GM19455 (cell line): ENCODE data around the gene CDH2.

Experiments used
- ATAC-seq: cut with Tn5 transposase; IDR thresholded peaks from one replicate; pipeline ENCODE4 v1.9.1; 2021; ENCODE audit not compliant: unreplicated experiment

Gene CDH2

DNA sequence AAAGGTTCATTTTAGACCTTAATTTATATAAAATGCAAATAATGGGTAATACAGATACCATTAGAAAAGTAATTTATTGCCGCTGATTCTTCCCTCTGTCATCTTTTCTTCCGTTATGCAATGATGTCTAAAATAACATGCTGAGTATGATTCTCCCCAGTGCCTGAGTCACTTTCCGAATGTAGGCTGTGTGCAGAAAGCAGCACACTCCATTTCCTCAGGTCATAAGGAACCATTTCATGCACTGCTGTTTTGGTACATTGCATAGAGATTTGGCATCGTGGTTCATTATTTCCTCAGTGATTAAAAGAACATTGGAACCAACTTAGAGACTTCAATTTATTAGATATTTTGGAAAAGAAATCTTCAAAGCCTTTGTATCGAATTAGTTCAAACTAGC is 173.5 kb downstream of the CDH2 start:
- no peak for ATAC-seq

DNA sequence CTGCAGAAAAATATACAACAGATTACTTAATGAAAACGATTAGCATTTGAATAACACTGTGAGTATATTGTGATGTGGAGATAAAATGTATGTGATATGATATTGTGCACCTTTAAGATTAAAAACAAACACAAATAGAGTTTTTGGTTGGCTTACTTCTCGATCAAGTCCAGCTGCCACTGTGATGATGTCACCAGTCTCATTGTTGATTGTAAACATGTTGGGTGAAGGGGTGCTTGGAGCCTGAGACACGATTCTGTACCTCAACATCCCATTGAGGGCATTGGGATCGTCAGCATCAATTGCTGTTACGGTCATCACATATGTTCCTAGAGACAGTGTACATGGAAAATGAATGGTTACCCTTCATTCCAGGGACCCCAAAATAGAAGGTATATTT is 174.1 kb downstream of the CDH2 start:
- ATAC-seq, result no peak

DNA sequence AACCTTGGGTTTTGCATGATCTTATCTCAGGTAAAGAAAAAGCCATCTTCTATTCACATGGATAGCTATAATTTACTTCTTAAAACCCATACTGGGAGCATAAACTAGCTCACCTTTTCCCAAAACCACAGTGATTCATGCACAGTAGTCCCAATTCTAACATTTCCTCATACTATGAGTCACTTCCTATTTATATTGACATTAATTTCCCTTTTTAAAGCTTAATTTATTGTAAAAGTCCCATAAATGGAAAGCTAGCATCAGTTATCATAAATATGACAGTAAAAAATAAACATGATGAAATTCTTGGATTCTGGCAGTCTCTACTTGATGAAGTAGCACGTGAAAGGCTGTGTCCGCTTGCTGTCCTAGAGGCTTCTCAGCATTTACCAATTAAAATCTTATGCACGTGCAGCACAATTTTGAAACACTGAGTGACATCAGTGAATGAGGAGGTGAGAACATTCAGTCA is 180.1 kb downstream of the CDH2 start:
- no peak for ATAC-seq

DNA sequence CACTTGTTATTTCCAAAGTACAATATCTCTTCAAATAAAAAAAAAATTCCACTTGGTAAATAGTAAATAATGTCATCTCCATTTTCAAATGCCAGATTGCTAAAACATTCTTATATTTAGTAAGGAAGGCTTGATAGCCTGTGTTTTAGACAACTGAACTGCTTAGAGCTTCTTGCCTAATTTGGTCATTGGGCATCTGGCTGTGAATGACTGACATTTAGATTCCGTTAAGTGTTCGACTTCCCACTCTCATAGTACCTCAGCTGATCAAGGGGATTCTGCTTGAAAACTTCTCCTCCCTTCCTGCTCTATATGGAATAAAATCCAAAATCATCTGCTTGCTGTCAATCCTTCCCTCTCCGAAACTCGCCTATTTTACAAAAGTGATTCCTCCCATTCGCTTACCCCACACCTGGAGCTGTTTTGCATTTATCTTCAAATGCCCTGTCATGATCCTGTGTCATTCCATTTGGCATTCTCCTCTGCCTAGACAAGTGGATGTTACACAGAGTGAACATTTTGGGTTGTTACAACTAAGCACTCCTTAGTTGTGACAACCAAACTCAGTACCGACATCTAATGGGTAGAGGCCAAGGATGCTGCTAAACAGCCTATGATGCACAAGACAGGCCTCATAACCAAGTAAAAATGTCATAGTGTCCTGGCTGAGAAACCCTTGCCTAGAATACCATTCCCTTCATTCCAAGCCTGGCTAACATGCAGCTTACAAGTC is 181.0 kb downstream of the CDH2 start:
- no peak for ATAC-seq

DNA sequence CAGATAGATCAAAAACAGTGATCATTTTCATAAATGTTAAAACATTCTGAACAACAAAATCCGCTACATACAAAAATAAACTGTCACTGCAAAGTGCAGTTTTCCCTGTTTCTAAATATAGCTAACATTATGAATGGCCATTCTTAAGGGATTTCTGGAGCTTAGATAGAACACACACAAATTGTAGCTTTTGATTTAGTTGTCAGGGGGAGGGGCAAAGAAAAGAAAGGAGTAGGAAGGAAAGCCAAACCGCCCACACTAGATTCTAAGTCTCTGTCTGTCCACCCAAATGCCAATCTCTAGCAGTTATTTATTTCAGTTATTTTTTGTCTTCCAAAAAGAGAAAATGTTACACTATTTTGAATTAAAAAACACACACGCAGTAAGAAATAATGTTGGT is 182.4 kb downstream of the CDH2 start:
- ATAC-seq, result no peak

DNA sequence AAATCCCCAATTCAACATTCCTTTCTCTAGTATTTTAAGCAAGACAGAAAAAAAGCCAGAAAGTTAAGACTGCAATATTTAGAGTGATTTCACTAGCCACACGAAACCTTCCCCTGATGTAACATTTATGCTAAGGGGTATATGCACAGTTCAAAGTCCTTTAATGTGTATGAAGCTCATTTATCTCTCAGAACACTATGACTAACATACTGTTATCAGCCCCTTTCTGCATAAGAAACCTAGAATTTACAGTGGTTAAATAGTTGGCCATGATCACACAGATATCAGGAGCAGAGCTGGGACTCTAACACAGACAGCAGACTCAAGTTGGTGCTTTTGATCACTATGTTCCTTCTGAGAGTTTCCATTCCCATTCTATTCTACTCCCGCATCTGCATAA is 185.5 kb downstream of the CDH2 start:
- ATAC-seq, result no peak

DNA sequence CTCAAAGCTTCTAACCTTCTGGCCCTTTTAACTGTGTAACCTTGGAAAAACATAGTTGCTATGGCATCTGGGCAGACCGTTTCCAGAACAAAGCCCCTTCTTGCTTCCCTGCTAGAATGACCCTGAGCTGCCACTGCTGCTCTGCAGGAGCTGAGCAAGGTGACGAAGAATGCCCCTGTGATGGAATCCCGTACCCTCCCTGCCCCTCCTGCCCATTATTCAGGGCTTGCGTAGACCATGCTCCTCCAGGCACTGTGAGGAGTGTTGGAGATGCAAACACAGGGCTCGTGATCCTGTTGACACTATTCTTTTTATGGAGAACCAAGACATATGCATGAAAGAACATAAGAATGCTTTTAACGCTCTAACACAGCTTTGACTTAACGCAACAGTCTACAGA is 191.1 kb downstream of the CDH2 start:
- no peak for ATAC-seq

DNA sequence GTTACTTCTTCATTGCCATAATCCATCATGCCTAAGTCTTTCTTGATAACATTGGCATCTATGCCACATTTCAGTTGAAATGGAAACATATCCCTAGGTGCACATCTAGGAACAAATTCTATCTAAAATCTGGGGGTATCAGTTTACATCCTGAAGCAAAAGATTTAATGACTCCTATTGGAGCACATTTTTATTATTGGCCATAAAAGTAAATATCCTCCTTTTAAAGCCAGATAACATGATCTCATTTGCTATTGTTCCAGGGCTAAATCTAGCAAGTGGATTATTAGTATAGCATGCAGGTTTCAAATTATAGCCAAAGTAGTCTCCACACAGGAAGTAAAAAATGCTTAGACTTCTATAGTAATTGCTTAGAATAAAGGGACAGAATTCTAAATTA is 193.2 kb downstream of the CDH2 start:
- no peak for ATAC-seq

DNA sequence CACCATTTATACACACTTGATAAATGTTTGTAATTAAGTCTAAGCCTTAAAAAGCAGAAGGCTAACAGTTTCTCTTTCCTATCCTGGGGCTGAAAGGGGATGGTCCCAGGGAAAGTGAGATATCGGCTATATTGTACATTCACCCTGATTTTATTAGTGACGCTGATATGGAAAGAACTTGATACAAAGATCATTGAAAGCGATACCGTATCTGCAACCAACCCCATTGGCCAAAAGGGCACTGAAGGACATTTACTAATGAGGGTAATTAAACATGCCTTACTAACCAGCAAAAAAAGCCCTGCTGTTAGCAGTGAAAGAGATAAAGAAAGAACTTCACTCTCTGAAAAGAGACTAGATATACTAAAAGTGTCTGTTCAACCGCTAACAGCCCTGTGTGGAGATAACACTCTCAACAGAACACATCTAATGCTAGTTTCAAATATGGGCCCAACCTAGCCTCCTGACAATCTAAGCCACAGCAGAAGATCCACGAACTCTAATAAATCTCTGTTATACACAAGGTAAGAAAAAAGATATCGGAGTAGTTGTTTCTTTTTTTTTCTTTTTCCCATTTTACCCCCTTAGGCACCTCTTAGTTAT is 200.0 kb downstream of the CDH2 start:
- ATAC-seq, result no peak

DNA sequence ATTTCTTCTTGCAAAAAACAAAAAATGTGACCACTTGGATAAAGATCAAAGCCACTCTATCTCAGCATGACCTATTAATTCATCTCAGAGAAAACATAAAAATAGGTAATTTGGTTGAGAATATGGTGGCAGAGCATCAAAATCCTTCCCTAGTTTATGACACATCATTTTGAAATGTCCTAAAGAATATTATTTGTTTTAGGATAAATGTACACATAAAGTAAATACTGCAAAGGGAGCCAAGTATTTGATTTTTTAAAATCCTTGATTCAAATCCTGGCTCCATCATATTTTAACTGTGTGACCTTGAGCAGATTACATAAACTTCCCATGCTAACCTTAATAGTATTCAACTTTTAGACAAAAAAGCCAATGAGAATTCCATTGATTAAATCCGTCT is 206.6 kb downstream of the CDH2 start:
- ATAC-seq, result no peak

DNA sequence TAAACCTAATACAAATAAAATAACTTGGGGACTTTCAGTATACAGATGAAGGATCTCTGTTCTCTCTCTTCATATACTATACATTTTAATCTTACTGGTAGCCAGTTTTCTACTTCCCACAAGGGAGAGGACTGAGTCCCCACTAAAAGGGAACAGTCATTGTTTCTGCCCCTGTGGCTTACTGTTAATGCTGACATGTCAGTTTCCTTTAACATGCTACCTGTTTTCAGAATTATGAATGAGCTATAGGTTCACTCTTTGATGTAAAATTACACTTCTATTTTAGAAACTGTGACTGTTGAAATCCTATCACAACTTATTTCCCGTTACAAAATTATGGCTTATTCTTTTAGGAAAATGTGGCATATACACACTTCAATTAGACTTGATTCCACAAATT is 207.7 kb downstream of the CDH2 start:
- no peak for ATAC-seq

DNA sequence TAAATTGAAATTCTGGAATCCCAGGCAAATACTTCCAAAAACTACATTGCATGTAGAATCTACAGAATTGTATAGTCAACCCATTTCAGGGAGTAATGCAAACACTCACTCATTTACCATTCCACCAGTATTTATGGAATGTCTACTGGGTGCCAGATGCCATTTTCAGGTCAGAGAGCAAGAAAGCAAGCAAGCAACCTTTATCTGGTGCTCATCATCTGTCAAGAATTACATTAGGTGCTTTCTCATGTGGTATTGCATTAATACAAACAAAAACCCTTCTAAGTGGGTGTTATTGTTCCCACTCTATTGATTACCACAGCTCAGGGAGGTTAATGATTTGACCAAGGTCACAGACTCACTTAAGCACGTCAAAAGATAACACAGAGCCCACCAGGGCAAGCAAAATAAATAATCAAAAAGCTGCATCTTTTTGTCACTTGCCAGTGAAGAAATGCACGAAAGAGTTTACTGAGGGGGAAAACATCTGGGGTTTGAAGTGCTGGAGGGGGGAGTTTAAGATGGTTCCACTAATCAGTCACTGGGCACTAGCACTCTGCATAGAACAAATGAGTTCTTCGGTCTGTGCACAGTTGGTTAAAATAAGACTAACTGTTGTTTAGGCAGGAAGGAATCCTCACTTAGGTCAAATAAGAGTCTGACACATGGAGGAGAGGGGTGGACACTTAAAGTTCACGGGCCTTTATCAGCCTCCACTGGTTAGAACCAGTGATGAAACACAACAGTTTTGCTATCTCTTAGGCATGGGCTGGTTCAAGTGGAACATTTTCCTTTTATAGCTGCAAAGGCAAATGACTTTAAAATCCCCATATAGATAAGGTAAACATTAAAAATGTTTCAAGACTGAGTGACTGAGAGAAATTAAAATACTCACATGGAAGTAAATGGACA is 208.8 kb downstream of the CDH2 start:
- no peak for ATAC-seq

DNA sequence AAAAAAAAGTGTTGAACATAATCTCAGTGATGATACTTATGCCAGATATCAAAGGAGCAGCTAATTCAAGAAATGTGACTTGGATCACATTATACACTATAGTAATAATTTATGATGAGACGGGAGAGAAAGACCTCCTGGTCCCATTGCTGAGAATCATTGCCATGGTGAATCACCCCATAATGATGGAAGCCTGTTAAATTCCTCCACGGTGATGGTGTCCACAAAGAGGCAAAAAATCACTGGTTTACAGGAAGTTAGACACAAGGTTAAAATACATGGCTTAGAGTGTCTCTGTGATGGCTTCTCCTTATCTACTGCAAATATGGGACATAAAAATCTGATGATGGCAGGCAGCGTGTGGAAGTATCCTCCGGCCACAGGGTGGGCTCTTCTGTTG is 210.0 kb downstream of the CDH2 start:
- no peak for ATAC-seq

DNA sequence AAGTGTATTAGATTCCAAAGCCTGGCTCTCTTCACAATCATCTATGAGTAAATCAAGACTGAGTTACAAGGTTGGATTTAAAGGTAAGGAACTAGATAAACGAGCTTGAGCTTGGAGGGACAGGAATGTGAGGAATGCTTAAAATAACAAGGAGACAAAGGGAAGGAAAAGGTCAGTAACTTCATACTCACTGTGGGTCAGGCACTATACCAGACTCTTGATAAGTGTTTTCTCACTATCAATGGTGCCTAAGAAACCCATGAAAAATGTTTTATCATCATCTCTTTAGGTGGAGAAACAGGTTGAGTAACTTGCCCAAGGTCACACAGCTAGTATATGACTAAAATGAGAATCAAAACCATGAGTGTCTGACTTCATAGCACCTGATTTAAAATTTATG is 212.1 kb downstream of the CDH2 start:
- ATAC-seq, result no peak

DNA sequence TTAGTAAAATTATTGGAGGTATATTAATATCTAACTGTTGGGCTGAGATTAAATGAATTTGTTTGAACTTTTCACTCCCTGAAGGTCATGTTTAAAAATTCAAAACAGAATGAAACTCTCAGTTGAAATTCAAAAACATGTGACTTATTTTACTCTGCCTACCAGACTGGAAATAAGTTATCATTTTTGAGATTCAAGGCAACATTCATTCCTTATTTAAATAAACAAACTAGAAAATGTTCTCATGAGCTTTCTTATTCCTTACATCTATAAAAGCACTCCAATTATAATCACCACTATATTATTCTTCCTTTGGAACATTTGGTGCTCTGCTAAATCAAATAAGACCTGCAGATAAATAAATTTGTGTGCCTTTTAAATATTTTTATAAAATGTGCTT is 217.8 kb downstream of the CDH2 start:
- ATAC-seq, result no peak

DNA sequence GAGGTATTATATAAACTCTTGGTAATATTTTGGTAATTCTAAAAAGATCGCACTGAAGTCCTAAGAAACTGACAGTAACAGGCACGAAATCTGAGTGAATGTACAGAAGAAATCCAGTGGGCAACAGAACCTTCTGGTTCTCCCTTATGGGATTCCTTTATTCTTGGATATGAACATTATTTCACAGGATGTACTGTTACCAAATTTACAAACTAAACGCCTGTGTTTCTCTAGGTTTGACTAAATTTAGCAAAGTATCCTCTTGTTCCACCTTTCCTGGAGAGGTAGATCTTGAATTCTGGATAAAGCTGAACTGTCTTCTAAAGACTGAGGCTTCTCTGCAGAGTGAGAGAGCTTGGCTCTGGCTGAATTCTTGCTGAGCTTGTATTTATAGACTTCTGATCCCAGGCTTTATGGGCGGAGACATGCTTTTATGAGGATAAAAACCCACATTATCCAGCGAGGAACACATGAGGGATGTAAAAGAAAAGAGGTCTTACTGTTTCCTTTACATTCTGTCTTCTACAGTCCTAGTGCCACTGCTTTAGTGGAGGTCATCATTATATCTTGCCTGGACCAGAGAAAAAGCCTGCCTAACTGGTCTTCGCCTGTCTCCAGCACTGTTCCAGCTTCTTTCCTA is 220.8 kb downstream of the CDH2 start:
- no peak for ATAC-seq

DNA sequence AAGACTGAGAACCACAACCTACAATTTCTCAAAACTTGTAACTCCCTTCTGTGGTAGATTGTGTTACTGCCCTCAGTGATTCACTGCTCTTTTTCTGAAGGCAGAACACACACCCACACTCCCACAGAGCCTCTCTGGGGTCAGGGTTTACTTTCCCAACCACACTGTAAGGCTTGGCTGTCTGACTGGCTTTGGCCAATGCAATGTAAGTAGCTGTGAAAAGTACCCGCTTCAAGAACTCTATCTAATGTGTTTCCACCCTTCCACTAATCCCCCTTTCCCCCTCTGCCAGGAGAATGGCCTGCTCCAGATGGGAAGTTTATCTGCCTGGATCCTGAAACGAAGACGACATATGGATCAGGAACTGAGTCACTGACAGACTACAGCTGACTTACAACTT is 222.7 kb downstream of the CDH2 start:
- ATAC-seq, result no peak

DNA sequence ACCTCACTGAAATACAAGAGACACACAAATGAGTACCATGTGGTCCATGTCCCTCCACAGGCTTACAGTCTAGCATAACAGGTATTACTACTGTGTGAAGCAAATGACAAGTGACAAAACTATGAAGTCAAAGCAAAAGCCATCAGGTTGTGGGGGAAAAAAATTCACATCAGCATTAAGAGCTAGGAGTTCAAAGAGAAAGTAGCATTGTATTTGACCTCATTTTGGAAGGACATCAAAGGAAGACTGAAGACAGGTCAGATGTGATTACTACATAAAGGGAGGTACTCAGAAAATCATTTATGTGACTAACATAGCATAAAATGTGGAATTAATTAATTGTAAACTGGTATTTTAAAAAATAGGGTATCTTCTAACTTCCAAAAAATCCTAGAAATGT is 224.2 kb downstream of the CDH2 start:
- no peak for ATAC-seq

DNA sequence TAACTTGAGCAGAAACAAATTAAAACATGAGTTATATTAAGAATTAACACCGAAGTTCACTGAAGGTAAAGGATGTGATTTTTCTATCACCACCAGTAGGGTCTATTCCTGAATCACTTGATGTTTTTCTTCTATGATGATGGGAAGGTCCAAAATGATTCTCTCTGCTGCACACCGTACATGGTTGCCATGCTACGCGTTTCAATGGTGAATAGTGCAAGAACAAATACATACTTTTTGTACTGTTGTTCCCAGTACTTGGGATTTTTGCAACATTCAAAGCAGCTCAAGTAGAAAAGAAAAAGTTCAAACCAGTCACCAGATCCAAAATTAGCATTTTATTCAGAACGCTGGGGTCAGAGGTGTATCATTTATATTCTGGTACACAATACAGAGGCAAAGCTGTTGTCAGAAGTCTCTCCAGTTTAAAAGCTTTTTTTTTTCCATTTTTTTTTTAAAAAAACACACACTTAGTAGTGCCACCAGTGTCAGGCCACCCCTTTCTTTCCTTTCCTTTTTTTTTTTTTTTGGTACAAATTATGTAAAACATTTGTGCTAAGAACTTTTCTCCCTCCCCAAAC is 226.2 kb downstream of the CDH2 start:
- no peak for ATAC-seq

DNA sequence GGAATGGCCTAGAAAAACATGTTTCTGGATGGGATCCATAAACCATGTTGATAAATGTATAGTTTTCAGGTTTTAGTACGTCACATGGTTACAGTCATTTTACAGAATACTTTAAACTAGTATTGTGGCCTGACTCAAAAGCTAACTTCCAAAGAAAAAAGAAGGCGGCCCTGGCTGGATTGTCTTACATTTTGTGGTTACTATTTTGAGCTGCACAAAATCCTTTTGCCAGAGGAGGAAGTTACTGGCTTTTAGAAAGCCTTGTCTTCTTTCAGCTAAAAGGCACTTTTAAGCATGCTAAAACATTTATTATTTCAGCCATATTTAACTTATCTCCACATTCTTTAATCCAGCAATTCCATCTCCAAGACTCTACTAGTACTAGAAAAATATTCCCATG is 227.9 kb downstream of the CDH2 start:
- ATAC-seq, result no peak

DNA sequence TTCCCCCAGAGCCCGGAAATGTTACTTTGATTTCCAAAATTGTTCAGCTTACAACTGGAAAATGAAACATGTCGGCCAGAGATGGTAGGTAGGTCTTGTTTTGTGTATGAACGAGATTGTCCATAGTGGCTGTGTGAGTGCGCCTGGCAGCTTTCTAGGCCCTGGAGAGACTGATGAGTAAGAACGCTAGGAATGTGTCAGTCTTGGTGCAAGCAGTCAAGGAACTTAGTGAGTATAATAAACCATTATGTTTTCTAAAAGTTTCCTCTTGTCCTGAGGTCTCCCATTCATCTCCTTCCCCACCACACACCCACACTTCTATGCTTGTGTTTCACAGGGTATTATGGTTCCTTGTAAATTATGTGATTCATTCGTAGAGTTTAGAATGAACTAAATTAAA is 234.2 kb downstream of the CDH2 start:
- ATAC-seq, result no peak
